K562 (cell line): ENCODE measurements around the gene PAQR6. TPM values are rescaled to one million over a fixed set of nuclear protein-coding genes. Genes with fewer than 3 reads are reported as not detected.

Source experiments
- ARNT ChIP-seq, 2 experiments: fragments of 450-650 bp; IDR thresholded peaks; 2 replicates each; pipeline ENCODE4 v1.6.1; 2016; ENCODE audit warnings: mild to moderate bottlenecking in 1 of 2
- CTCF ChIP-seq, 3 experiments: IDR thresholded peaks in 2 of 3; conservative IDR thresholded peaks in 1 of 3; 2 replicates each; pipeline ENCODE4 v1.5.1; 2011 to 2012; ENCODE audit warnings: low read length in 3 of 3, mild to moderate bottlenecking in 3 of 3, control low read depth in 2 of 3, improper control_type of control experiment in 1 of 3, inconsistent platforms in 1 of 3, low read depth in 1 of 3, mixed read lengths in 1 of 3, moderate library complexity in 1 of 3; ENCODE audit not compliant: insufficient read depth in 2 of 3
- DMBX1 ChIP-seq: fragments of 250-450 bp; sonication (Bioruptor Pico); IDR thresholded peaks from 2 replicates; pipeline ENCODE4 v1.8.0; 2022; ENCODE audit warnings: inconsistent platforms, mild to moderate bottlenecking, moderate library complexity, borderline replicate concordance
- DPF2 ChIP-seq: fragments of 450-650 bp; IDR thresholded peaks from 2 replicates; pipeline ENCODE4 v1.6.1; 2016
- HDAC3 ChIP-seq: fragments of 450-650 bp; IDR thresholded peaks from 2 replicates; pipeline ENCODE4 v1.6.1; 2018; ENCODE audit warnings: borderline replicate concordance, mild to moderate bottlenecking, moderate library complexity; ENCODE audit not compliant: partially characterized antibody
- HDGF ChIP-seq: fragments of 450-650 bp; IDR thresholded peaks from 2 replicates; pipeline ENCODE4 v1.6.1; 2016
- HOXB6 ChIP-seq: fragments of 250-450 bp; sonication (Bioruptor Pico); IDR thresholded peaks from 2 replicates; pipeline ENCODE4 v1.5.1; 2022; ENCODE audit warnings: mild to moderate bottlenecking, borderline replicate concordance
- JUN ChIP-seq, 2 experiments: sonication (generic) in 1 of 2; formaldehyde crosslinking in 1 of 2; IDR thresholded peaks; 2 replicates each; pipeline versions ENCODE4 v1.6.1 to v1.8.0; 2012 to 2022; ENCODE audit warnings: borderline replicate concordance in 2 of 2, mild to moderate bottlenecking in 2 of 2, improper control_type of control experiment in 1 of 2, low read depth in 1 of 2, low read length in 1 of 2, missing genetic modification reagents in 1 of 2
- NFATC3 ChIP-seq: fragments of 450-650 bp; IDR thresholded peaks from 2 replicates; pipeline ENCODE4 v1.6.1; 2017; ENCODE audit warnings: mild to moderate bottlenecking
- NR0B1 ChIP-seq: fragments of 450-650 bp; IDR thresholded peaks from one replicate; pipeline ENCODE4 v1.6.1; 2018; ENCODE audit warnings: mild to moderate bottlenecking, moderate library complexity; ENCODE audit not compliant: partially characterized antibody
- NRF1 ChIP-seq, 2 experiments: fragments of 450-650 bp; IDR thresholded peaks in 1 of 2; conservative IDR thresholded peaks in 1 of 2; 2 replicates each; pipeline ENCODE4 v1.6.1; 2014; ENCODE audit warnings: mild to moderate bottlenecking in 2 of 2
- SMARCC2 ChIP-seq: fragments of 450-650 bp; IDR thresholded peaks from 2 replicates; pipeline ENCODE4 v1.6.1; 2017; ENCODE audit warnings: antibody characterized with exemption, moderate library complexity, mild to moderate bottlenecking, low read depth
- TCF7L2 ChIP-seq: fragments of 150-350 bp; IDR thresholded peaks from 2 replicates; pipeline ENCODE4 v1.6.1; 2016; ENCODE audit warnings: low read depth, mild to moderate bottlenecking, low read length, moderate library complexity
- ZBTB8A ChIP-seq: fragments of 450-650 bp; IDR thresholded peaks from 2 replicates; pipeline ENCODE4 v1.6.1; 2018; ENCODE audit warnings: mild to moderate bottlenecking, moderate library complexity; ENCODE audit not compliant: partially characterized antibody
- ZC3H4 ChIP-seq: sonication (generic); formaldehyde crosslinking; IDR thresholded peaks from 2 replicates; pipeline ENCODE4 v1.9.0; 2021; ENCODE audit warnings: missing genetic modification reagents, borderline replicate concordance
- polyA plus RNA-seq, 8 experiments: library from polyadenylated mRNA; depleted of rRNA in 4 of 8; stranded (reverse) in 5 of 8; unstranded in 3 of 8; fragments of >200 nt; fragmentation: Nextera tagmentation in 2 of 8; fragmentation: Illumina TruSeq in 1 of 8; extraction: Ambion mirVana in 2 of 8; extraction: Trizol in 1 of 8; gene quantifications; 2 replicates each; pipeline versions ENCODE4 v1.2.1 to v1.2.3, GENCODE V29; 2011 to 2014; ENCODE audit warnings: inconsistent platforms in 1 of 8, missing spikeins in 1 of 8
- total RNA-seq, 7 experiments: library from RNA; depleted of rRNA in 6 of 7; stranded (reverse); fragments of >200 nt in 6 of 7; fragmentation: Illumina TruSeq in 2 of 7; extraction: Trizol in 2 of 7; gene quantifications; 2 replicates each; pipeline versions ENCODE4 v1.2.1 to v1.2.3, GENCODE V29; 2011 to 2021; ENCODE audit warnings: low replicate concordance in 1 of 7
- TF ChIP-seq, protein P1 (sequence below), 3 experiments: fragments of 200-800 bp in 1 of 3; fragments of 250-450 bp in 1 of 3; fragments of 450-650 bp in 1 of 3; sonication (Bioruptor Pico) in 1 of 3; sonication (Bioruptor generic) in 1 of 3; formaldehyde crosslinking in 1 of 3; IDR thresholded peaks; 2 replicates each; pipeline versions ENCODE4 v1.6.1 to v1.8.0; 2016 to 2022; ENCODE audit warnings: mild to moderate bottlenecking in 2 of 3, missing genetic modification characterization in 2 of 3, missing compliant biosample characterization in 1 of 3, moderate library complexity in 1 of 3
- TF ChIP-seq, protein P2 (sequence below): fragments of 250-450 bp; sonication (Bioruptor Pico); IDR thresholded peaks from 2 replicates; pipeline ENCODE4 v1.5.0; 2022; ENCODE audit warnings: mild to moderate bottlenecking

The PAQR6 gene
- total and polyA plus RNA-seq, 9 of the 15 experiments (the other 6 are each of a cell fraction or from before 2014, with no cell fraction given) = 0.07 to 1.8 (median 0.62) TPM

GRCh38 chr1:156214024-156214748 lies 33.7 kb downstream of the PAQR6 start (continued):
- TF ChIP-seq CTCF (IDR thresholded peaks at IDR 0.05 in 2 of 3, conservative IDR thresholded peaks at IDR 0.05 in 1 of 3; ENCODE audit: insufficient read depth in 2 of 3, low read depth in 1 of 3, low read length in 3 of 3) (no peak), ZC3H4 (CRISPR knock-in tag) (peak; percentile 45; the same call in 1 of the 2 replicates), NRF1 (conservative IDR thresholded peaks at IDR 0.05 in 1 of 2, IDR thresholded peaks at IDR 0.05 in 1 of 2) (no peak), HDAC3 (no peak), DMBX1 (CRISPR knock-in tag) (no peak), ARNT (IDR thresholded peaks at IDR 0.05) (0 out of 4 replicates have a peak, but pooled peaks of 1 of the 2 experiments have one; percentile 25), ZBTB8A (no peak), JUN (IDR thresholded peaks at IDR 0.05; ENCODE audit: borderline replicate concordance, low read depth, low read length) (peak; percentile 42; the same call in 1 of the 2 replicates), JUN (CRISPR knock-in tag; IDR thresholded peaks at IDR 0.05; ENCODE audit: borderline replicate concordance) (no peak), DPF2 (peak; percentile 85), HDGF (no peak), TCF7L2 (no peak), HOXB6 (CRISPR knock-in tag) (no peak), NFATC3 (no peak), NR0B1 (no peak), SMARCC2 (0 out of 2 replicates have a peak, but pooled peaks have one; percentile 30)
- TF ChIP-seq, protein P1, sequence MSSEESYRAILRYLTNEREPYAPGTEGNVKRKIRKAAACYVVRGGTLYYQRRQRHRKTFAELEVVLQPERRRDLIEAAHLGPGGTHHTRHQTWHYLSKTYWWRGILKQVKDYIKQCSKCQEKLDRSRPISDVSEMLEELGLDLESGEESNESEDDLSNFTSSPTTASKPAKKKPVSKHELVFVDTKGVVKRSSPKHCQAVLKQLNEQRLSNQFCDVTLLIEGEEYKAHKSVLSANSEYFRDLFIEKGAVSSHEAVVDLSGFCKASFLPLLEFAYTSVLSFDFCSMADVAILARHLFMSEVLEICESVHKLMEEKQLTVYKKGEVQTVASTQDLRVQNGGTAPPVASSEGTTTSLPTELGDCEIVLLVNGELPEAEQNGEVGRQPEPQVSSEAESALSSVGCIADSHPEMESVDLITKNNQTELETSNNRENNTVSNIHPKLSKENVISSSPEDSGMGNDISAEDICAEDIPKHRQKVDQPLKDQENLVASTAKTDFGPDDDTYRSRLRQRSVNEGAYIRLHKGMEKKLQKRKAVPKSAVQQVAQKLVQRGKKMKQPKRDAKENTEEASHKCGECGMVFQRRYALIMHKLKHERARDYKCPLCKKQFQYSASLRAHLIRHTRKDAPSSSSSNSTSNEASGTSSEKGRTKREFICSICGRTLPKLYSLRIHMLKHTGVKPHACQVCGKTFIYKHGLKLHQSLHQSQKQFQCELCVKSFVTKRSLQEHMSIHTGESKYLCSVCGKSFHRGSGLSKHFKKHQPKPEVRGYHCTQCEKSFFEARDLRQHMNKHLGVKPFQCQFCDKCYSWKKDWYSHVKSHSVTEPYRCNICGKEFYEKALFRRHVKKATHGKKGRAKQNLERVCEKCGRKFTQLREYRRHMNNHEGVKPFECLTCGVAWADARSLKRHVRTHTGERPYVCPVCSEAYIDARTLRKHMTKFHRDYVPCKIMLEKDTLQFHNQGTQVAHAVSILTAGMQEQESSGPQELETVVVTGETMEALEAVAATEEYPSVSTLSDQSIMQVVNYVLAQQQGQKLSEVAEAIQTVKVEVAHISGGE (CRISPR knock-in tag; IDR thresholded peaks at IDR 0.05) = 0 out of 6 replicates have a peak, but pooled peaks of 1 of the 3 experiments have one; percentile 9
- TF ChIP-seq, protein P2, sequence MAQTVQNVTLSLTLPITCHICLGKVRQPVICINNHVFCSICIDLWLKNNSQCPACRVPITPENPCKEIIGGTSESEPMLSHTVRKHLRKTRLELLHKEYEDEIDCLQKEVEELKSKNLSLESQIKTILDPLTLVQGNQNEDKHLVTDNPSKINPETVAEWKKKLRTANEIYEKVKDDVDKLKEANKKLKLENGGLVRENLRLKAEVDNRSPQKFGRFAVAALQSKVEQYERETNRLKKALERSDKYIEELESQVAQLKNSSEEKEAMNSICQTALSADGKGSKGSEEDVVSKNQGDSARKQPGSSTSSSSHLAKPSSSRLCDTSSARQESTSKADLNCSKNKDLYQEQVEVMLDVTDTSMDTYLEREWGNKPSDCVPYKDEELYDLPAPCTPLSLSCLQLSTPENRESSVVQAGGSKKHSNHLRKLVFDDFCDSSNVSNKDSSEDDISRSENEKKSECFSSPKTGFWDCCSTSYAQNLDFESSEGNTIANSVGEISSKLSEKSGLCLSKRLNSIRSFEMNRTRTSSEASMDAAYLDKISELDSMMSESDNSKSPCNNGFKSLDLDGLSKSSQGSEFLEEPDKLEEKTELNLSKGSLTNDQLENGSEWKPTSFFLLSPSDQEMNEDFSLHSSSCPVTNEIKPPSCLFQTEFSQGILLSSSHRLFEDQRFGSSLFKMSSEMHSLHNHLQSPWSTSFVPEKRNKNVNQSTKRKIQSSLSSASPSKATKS (CRISPR knock-in tag) = no peak
